Right lobe of liver (tissue), 6 donors: ENCODE measurements around the gene BEGAIN. TPM values are rescaled to one million over a fixed set of nuclear protein-coding genes. Genes with fewer than 3 reads are reported as not detected.

Experiments
- ATAC-seq, 4 donors: fragments of 200-7000 bp; cut with Tn5 transposase; one replicate each; pipeline ENCODE4 v1.9.1; 2020; ENCODE audit warnings: mild to moderate bottlenecking in 4 of 4, moderate library complexity in 4 of 4
- DNase-seq, 3 donors: peaks; one replicate each; pipeline ENCODE4 v3.0.0-alpha.2; 2020
- H3K27ac ChIP-seq, 3 donors: fragments of 200-600 bp; one replicate each; pipeline ENCODE4 v1.8.0; 2022
- H3K27me3 ChIP-seq, 2 donors: fragments of 200-600 bp; one replicate each; pipeline ENCODE4 v1.8.0; 2022
- H3K36me3 ChIP-seq, 4 donors: fragments of 200-600 bp; sonication (generic) in 1 of 4; one replicate each; pipeline versions ENCODE4 v1.5.1 to v1.8.0; 2017 to 2022; ENCODE audit warnings: control low read depth in 1 of 4
- H3K4me1 ChIP-seq, 4 donors: fragments of 200-600 bp; sonication (generic) in 1 of 4; one replicate each; pipeline versions ENCODE4 v1.5.1 to v1.8.0; 2017 to 2022; ENCODE audit warnings: control low read depth in 1 of 4
- H3K4me3 ChIP-seq, 3 donors: fragments of 200-600 bp; one replicate each; pipeline ENCODE4 v1.8.0; 2022
- H3K9me3 ChIP-seq, 4 donors: fragments of 200-600 bp; sonication (generic) in 1 of 4; one replicate each; pipeline versions ENCODE4 v1.5.1 to v1.8.0; 2017 to 2022; ENCODE audit warnings: control low read depth in 1 of 4
- POLR2A ChIP-seq: fragments of 450-650 bp; IDR thresholded peaks from one replicate; pipeline ENCODE4 v1.6.1; 2017; ENCODE audit warnings: antibody characterized with exemption, mild to moderate bottlenecking
- WGBS: methylation state at CpG from one replicate; pipeline ENCODE4 v1.1.6; 2018; ENCODE audit warnings: low coverage, low lambda C conversion rate; ENCODE audit not compliant: insufficient coverage; ENCODE audit errors: missing lambda C conversion rate; 5-methylcytosine and 5-hydroxymethylcytosine counted together
- intact Hi-C, 2 donors: fragments of 100-400 bp; cut with DNase I; formaldehyde crosslinking; loops; one replicate each; pipeline versions ENCODE4 v1.11.2 to v1.14.1; 2022
- total RNA-seq, 6 experiments: library from RNA; depleted of rRNA in 2 of 6; stranded (reverse); fragments of >200 nt in 2 of 6; fragmentation: NEBNext Ultra II Directional in 3 of 6; extraction: Animal tissue kit (Norgen Biotek cat#: 25700) in 3 of 6; gene quantifications; one replicate each; pipeline versions ENCODE4 v1.1.0 to v1.2.4, GENCODE V29; 2016 to 2023
- TF ChIP-seq, protein P1 (sequence below), 4 donors: fragments of 200-600 bp in 3 of 4; fragments of 450-650 bp in 1 of 4; IDR thresholded peaks; one replicate each; pipeline versions ENCODE4 v1.5.1 to v1.8.0; 2016 to 2022; ENCODE audit warnings: antibody characterized with exemption in 4 of 4, mild to moderate bottlenecking in 2 of 4
- donor health status: DM: no; HTN: yes; CAD: no.
- donor health status: DM: no; HTN: no; CAD: no.
- donor health status: DM: no; HTN: no; CAD: no.
- donor health status: DM: no; HTN: yes; CAD: no.
- donor health status: DM: no; HTN: yes; CAD: no.

Gene BEGAIN
- total RNA-seq, 6 experiments from 2014 or later: 0.12 to 0.61 (median 0.34) TPM

DNA sequence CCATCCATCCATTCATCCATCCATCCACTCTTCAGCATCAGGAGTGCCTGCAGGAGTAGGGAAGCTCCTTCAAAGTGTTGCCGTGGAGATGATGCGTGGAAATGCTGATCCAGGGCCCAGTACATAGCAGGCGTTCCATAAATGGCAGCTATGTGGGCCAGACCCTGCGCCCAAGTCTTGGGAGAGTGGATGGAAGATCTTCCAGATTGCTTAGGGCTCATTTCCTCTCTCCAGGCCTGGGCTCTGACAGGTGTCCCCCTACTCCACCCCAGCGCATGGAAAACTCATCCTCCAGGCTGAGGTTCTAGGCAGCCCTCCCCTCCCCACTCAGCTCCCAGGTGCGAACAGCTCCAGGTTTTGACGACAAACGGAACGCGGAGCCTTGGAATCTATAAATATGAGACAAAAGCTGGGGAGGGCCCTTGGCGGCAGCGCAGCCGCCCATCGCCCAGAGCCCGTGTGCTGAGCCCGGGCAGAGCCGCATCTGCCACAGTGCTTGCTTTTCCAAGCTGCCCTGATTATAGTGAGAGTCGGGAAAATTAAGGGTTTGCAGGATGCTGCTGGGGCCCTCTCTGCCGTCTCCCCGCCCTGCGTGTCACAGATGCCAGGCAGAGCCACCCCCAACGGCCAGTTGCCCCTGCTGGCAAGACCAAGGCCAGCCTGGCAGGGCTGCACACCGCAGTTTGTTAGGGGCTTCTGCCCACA, 1.6 kb downstream of the BEGAIN start:
- TF ChIP-seq POLR2A: no peak
- TF ChIP-seq, protein P1, sequence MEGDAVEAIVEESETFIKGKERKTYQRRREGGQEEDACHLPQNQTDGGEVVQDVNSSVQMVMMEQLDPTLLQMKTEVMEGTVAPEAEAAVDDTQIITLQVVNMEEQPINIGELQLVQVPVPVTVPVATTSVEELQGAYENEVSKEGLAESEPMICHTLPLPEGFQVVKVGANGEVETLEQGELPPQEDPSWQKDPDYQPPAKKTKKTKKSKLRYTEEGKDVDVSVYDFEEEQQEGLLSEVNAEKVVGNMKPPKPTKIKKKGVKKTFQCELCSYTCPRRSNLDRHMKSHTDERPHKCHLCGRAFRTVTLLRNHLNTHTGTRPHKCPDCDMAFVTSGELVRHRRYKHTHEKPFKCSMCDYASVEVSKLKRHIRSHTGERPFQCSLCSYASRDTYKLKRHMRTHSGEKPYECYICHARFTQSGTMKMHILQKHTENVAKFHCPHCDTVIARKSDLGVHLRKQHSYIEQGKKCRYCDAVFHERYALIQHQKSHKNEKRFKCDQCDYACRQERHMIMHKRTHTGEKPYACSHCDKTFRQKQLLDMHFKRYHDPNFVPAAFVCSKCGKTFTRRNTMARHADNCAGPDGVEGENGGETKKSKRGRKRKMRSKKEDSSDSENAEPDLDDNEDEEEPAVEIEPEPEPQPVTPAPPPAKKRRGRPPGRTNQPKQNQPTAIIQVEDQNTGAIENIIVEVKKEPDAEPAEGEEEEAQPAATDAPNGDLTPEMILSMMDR (IDR thresholded peaks at IDR 0.05): no peak
- no peaks in the 10 kb centered on the region for H3K36me3 ChIP-seq
- no peak overlapping the region for H3K4me3 ChIP-seq
- no peaks in the 10 kb centered on the region for H3K27me3 ChIP-seq
- WGBS: 90% methylated on average over 15 of the region's 23 CpGs
- ATAC-seq (no peak), DNase-seq (peak in 1 of 3 donors; percentile 11)
- peaks cover 0 to 6% (median 0%) of the 10 kb centered on the region in 4 donors for H3K4me1 ChIP-seq
- intact Hi-C loops: no loop called here
- H3K9me3 ChIP-seq: no peaks in the 10 kb centered on the region
- no peak overlapping the region for H3K27ac ChIP-seq

DNA sequence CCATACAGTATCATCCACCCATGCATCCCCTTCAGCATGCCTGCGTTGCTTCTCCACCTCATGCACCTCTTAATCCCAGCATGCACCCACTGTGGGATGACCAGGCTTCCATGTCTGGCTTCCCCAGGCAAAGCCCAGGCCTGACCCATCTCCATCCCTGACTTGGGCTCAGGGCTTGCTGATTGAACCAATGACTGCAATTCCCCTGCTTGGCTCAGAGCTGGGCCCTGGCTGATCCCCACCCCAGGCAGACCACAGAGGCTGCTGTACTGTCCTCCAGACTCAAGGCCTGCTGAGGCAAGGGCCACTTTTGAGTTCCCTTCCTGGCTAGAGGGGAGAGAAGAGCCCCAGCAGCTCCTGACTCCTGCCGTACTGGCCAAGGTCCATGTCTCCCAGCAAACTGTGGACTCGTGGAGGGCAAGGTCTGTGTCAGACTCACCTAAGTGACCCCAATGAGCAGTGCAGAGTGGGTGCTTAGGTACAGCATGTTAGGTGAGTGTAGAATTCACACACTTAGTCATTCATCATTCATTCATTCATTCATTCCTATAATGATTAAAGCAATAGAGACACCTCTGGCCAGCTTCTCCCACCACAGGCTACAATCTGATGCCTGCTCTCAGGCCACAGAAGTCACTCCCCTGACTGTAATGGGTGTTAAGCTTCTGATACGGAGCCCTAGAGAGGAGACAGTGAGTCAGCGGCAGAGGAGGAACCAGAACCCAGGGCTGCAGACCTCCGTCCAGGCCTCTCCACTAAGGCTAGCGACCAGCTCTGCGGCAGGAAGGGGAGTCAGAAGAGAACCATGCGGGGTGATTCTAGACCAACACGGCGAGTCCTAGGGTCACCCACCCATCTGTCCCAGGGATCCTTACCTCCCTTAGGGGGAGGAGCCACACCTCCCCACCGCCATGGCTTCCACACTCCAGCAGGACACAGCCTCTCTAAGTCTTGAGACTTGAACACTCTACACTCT, 2.9 kb downstream of the BEGAIN start:
- intact Hi-C loops: no loop called here
- Histone ChIP-seq H3K4me1 (peaks cover 0 to 6% (median 0%) of the 10 kb centered on the region in 4 donors), H3K36me3 (no peaks in the 10 kb centered on the region), H3K27me3 (no peaks in the 10 kb centered on the region), H3K9me3 (no peaks in the 10 kb centered on the region), H3K27ac (no peak overlapping the region), H3K4me3 (no peak overlapping the region)
- TF ChIP-seq, protein P1 (IDR thresholded peaks at IDR 0.05): no peak
- TF ChIP-seq POLR2A: no peak
- DNase-seq (peak in 2 of 3 donors; percentile 10 to 23), ATAC-seq (no peak)
- 81% methylated on average over 3 of the region's 12 CpGs for WGBS

DNA sequence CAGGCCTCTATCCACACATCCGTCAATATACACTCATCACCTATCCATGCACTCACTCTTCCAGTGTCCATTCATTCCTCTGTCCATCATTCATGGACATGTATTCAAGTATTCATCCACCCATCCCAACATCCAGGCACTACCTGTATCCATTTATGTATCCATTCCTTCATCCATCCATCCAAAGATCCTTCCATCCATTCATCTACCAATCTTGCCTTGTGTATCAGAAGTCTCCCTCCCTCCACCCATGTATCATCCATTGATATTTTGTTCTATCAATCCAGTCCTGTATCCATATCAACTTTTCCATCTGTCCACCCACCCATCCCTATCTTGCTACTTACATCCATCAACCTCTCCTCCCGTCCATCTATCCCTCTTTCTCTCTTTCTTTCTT, 4.0 kb downstream of the BEGAIN start:
- intact Hi-C loops: no loop called here
- TF ChIP-seq, protein P1 (IDR thresholded peaks at IDR 0.05): no peak
- no peak for TF ChIP-seq POLR2A
- no peak overlapping the region for H3K4me3 ChIP-seq
- no peaks in the 10 kb centered on the region for H3K36me3 ChIP-seq
- peaks cover 0 to 6% (median 0%) of the 10 kb centered on the region in 4 donors for H3K4me1 ChIP-seq
- DNase-seq: no peak
- 85% methylated on average over 2 of the region's 2 CpGs for WGBS
- no peak overlapping the region for H3K27ac ChIP-seq
- H3K27me3 ChIP-seq: no peaks in the 10 kb centered on the region
- H3K9me3 ChIP-seq: no peaks in the 10 kb centered on the region
- no peak for ATAC-seq

DNA sequence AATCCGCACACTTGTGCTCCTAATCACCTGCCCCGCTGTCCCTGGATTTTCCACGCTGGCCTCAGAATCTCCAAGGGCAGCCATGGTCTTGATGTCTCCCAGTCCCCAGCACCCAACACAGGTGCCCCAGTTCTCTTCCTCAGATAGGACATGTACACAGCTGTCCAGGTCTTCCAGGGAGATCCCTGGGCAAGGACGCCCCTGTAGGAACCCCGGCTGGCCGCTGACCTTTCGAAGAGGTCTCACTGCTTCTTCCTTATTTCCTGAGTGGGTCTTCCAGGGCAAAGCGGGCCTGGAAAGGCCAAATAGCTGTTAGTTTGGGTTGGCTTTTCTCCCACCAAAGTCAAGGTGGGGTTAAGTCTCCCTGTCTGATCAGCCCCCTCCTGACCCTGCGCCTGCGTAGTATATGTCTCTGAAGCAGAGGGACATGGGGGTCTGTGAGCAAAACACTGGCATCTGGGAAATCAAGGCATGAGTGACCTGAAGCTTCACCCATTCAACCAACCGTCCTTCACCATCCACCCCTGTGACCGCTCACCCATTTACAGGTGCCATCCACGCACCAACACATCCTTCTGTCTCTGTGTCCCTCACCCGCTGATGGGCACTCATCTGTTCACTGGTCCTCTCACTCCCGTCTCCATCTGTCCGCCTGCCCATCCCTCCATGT, 4.6 kb downstream of the BEGAIN start:
- 80% methylated on average over 8 of the region's 16 CpGs for WGBS
- Histone ChIP-seq H3K4me3 (no peak overlapping the region), H3K27ac (no peak overlapping the region), H3K36me3 (no peaks in the 10 kb centered on the region), H3K9me3 (no peaks in the 10 kb centered on the region), H3K27me3 (no peaks in the 10 kb centered on the region), H3K4me1 (peaks cover 0 to 6% (median 0%) of the 10 kb centered on the region in 4 donors)
- intact Hi-C loops: no loop called here
- ATAC-seq: no peak
- DNase-seq: peak in 2 of 3 donors; percentile 7 to 42
- no peak for TF ChIP-seq POLR2A
- TF ChIP-seq, protein P1 (IDR thresholded peaks at IDR 0.05): no peak
